Measurements from ENCODE around the gene RENBP.

The RENBP gene

GRCh38 chrX:153931748-153932147 lies 12.7 kb downstream of the RENBP start:
- DNase-seq: no peak

- no peak for DNase-seq
Observed at GRCh38 chrX:153931151-153931550, 13.3 kb downstream of the RENBP start.

GRCh38 chrX:153930011-153930910 lies 14.2 kb downstream of the RENBP start:
- DNase-seq: no peak

GRCh38 chrX:153929576-153929975 lies 14.9 kb downstream of the RENBP start:
- DNase-seq: no peak

- DNase-seq: no peak
Observed at GRCh38 chrX:153928846-153929245, 15.6 kb downstream of the RENBP start.

GRCh38 chrX:153927922-153928760 lies 16.3 kb downstream of the RENBP start:
- DNase-seq: peak; percentile 97

- no peak for DNase-seq
Observed at GRCh38 chrX:153927672-153927921, 16.8 kb downstream of the RENBP start.

- DNase-seq: peak; percentile 88
Observed at GRCh38 chrX:153926858-153927671, 17.4 kb downstream of the RENBP start.

GRCh38 chrX:153926552-153926857 lies 17.9 kb downstream of the RENBP start:
- DNase-seq: no peak

GRCh38 chrX:153925739-153926551 lies 18.5 kb downstream of the RENBP start, which contains the start of gene ARHGAP4:
Gene ARHGAP4 (minus strand): TSS chrX:153926264. CDS start chrX:153926202, 62 bp downstream.
- peak; percentile 40 for DNase-seq

- DNase-seq: no peak
Observed at GRCh38 chrX:153925387-153925738, 19.1 kb downstream of the RENBP start.

GRCh38 chrX:153924149-153924861 lies 20.1 kb downstream of the RENBP start:
- DNase-seq: peak; percentile 47

GRCh38 chrX:153922932-153923857 lies 21.2 kb downstream of the RENBP start:
- no peak for DNase-seq

- no peak for DNase-seq
Observed at GRCh38 chrX:153921511-153922446, 22.7 kb downstream of the RENBP start.

GRCh38 chrX:153921070-153921469 lies 23.4 kb downstream of the RENBP start:
- DNase-seq: no peak

GRCh38 chrX:153920546-153920945 lies 23.9 kb downstream of the RENBP start:
- no peak for DNase-seq

- DNase-seq: no peak
Observed at GRCh38 chrX:153919281-153919680, 25.2 kb downstream of the RENBP start.

GRCh38 chrX:153917869-153918268 lies 26.6 kb downstream of the RENBP start:
- DNase-seq: no peak

- no peak for DNase-seq
Observed at GRCh38 chrX:153913701-153914100, 30.7 kb downstream of the RENBP start.
